SJSA1 (cell line): ENCODE results near the gene ZNF212. TPM values are rescaled to one million over a fixed set of nuclear protein-coding genes. Genes with fewer than 3 reads are reported as not detected.

Experiments used
- DNase-seq, 2 experiments: peaks; one replicate each; pipeline ENCODE4 v3.0.0-alpha.2; 2015 to 2020; ENCODE audit warnings: low spot score in 2 of 2, low read depth in 1 of 2
- H3K27ac ChIP-seq: fragments of 250-450 bp; sonication (Bioruptor Pico); 2 replicates; pipeline ENCODE4 v1.5.1; 2020; ENCODE audit warnings: mild to moderate bottlenecking, moderate library complexity
- H3K27me3 ChIP-seq: fragments of 250-450 bp; sonication (Bioruptor Pico); replicated peaks from 2 replicates; pipeline ENCODE4 v1.5.1; 2020; ENCODE audit warnings: mild to moderate bottlenecking, moderate library complexity
- H3K36me3 ChIP-seq: fragments of 250-450 bp; sonication (Bioruptor Pico); 2 replicates; pipeline ENCODE4 v1.5.1; 2020; ENCODE audit warnings: mild to moderate bottlenecking
- H3K4me1 ChIP-seq: fragments of 250-450 bp; sonication (Bioruptor Pico); replicated peaks from 2 replicates; pipeline ENCODE4 v1.6.1; 2021; ENCODE audit warnings: mild to moderate bottlenecking
- H3K4me3 ChIP-seq: fragments of 250-450 bp; sonication (Bioruptor Pico); 2 replicates; pipeline ENCODE4 v1.5.1; 2020; ENCODE audit warnings: mild to moderate bottlenecking
- H3K9me3 ChIP-seq: fragments of 250-450 bp; sonication (Bioruptor Pico); replicated peaks from 2 replicates; pipeline ENCODE4 v1.5.1; 2020; ENCODE audit warnings: mild to moderate bottlenecking
- total RNA-seq: library from RNA; depleted of rRNA; stranded (reverse); fragments of >200 nt; shearing (Covaris generic); gene quantifications from 2 replicates; pipeline ENCODE4 v1.2.3, GENCODE V29; 2014

The ZNF212 gene
- total RNA-seq, 1 experiment from 2014 or later: 6.3 TPM

DNA sequence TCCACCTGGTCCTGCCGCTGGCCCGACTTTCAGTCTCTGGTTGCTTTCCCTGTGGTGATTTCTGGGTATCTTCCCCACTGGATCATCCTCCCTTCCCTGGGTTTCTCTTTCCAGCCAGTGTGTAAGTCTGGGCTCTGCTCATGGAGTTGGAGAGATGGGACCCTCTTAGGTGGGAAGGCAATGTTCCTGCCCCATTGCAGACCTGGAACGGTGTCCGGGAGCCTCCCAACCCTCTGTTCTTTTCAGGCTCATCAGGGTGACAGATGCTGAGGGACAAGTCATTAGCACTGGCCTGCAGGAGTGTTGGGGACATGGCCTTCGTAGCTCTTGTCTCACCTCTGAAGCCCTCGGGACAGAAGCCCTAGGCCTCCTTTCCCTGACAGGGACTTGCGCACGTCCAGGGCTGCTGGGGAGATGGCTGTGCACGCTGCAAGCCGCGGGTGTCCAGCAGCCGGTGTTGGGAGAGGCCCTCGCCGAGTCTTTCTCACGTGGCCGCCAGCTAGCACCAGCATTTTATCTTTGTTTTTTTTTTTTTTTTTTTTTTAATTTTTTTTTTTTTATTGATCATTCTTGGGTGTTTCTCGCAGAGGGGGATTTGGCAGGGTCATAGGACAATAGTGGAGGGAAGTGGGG is 39.8 kb downstream of the ZNF212 start:
- H3K9me3 ChIP-seq: no peaks in the 10 kb centered on the region; the same call in 1 of the 2 replicates
- no peaks in the 10 kb centered on the region for H3K4me1 ChIP-seq
- peaks cover 14% of the 10 kb centered on the region; the same call in 1 of the 2 replicates for H3K36me3 ChIP-seq
- no peaks in the 10 kb centered on the region for H3K27me3 ChIP-seq
- DNase-seq: no peak
- no peak overlapping the region for H3K4me3 ChIP-seq
- no peak overlapping the region for H3K27ac ChIP-seq

DNA sequence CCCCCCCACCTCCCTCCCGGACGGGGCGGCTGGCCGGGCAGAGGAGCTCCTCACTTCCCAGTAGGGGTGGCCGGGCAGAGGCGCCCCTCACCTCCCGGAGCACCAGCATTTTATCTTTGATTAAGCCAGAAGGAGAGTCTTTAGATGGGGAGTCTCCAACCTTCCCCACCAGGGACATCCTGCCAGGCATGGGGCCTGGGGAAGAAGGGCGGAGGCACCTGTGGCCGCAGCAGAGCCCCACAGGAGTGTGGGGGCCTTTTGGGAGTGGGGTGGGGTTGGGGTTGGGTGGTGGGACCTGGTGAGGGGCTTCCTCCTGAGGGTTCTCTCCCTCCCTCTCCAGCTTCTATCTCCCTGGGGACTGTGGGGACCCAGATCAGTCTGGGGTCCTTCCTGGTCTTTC is 40.7 kb downstream of the ZNF212 start:
- no peak overlapping the region for H3K27ac ChIP-seq
- 0 out of 2 replicates have a peak, but pooled peaks cover 1% of the 10 kb centered on the region for H3K9me3 ChIP-seq
- H3K4me1 ChIP-seq: peaks cover 4% of the 10 kb centered on the region
- no peak overlapping the region for H3K4me3 ChIP-seq
- no peak for DNase-seq
- H3K27me3 ChIP-seq: no peaks in the 10 kb centered on the region
- peaks cover 10% of the 10 kb centered on the region; the same call in 1 of the 2 replicates for H3K36me3 ChIP-seq

DNA sequence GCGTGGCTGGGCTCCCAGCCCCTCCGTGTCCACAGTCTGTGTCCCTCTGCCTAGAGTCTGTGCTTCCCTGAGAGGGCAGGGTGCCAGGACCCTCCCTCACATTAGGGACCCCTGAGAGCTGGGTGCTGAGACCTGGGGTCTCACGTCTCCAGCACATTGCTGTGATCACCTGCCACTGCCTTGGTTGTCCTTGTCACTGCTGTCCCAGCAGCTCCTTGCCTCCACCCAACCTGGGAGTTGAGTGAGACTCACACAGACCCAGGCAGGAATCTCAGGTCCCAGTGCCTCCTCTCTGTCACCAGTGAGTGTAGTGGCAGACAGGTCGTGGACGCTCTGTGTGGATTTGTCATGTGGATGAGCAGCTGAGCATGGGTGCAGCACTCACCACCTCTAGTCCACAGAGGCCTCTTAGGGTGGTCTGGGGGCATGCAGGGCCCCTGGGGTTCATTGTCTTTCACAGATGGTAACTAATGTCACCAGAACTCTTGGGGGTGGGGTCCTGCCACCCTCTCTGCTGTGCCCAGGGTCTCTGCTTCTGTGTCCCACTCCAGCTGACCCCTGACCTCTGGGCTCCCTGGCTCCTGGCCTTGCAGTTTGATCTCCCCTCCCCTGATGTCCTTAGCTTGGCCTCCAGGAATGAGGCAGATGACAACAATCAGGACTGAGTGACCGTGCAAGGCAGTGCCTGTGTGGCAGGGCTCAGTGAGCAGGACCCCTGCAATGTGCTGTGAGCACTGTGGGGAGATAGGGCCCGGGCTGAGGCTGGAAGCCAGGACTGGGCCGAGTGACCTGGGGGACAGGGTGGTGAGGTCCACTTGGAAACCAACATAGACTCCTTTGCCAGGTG is 41.4 kb downstream of the ZNF212 start:
- Histone ChIP-seq H3K27me3 (no peaks in the 10 kb centered on the region), H3K4me1 (peaks cover 10% of the 10 kb centered on the region), H3K27ac (no peak overlapping the region), H3K4me3 (no peak overlapping the region), H3K9me3 (0 out of 2 replicates have a peak, but pooled peaks cover 4% of the 10 kb centered on the region), H3K36me3 (peaks cover 10% of the 10 kb centered on the region; the same call in 1 of the 2 replicates)
- no peak for DNase-seq

DNA sequence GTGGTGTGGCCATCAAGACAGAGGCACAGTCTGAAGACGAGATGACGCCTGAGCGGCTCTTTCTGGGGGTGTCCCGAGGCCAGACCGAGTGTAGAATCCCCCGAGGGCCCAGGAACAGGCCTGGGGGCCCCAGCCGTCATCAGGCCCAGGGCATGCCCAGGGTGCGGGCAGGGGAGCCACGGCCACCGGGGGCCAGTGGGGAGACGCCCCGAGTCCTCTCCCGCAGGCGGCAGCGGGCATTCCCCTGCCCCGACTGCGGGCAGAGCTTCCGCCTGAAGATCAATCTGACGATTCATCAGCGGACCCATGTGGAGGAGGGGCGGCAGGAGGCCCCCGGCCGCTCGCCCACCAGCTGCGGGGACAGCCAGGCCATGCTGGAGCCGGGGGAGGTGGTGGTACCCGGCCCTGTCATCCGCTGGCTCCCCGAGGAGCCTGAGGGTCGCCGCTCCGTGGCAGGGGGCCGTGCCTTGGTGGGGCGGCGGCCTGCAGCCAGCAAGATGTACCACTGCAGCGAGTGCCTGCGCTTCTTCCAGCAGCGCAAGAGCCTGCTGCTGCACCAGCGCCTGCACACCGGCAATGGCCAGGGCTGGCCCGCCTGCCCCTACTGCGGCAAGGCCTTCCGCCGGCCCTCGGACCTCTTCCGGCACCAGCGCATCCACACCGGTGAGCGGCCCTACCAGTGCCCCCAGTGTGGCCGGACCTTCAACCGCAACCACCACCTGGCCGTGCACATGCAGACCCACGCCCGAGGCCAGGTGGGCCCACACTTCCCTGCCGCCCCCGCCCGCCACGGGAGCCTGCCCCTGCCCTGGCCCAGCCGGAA is 42.3 kb downstream of the ZNF212 start:
- no peak overlapping the region for H3K4me3 ChIP-seq
- no peaks in the 10 kb centered on the region for H3K27me3 ChIP-seq
- peaks cover 10% of the 10 kb centered on the region; the same call in 1 of the 2 replicates for H3K36me3 ChIP-seq
- 0 out of 2 replicates have a peak, but pooled peaks cover 4% of the 10 kb centered on the region for H3K9me3 ChIP-seq
- no peak for DNase-seq
- H3K27ac ChIP-seq: no peak overlapping the region
- H3K4me1 ChIP-seq: peaks cover 10% of the 10 kb centered on the region

DNA sequence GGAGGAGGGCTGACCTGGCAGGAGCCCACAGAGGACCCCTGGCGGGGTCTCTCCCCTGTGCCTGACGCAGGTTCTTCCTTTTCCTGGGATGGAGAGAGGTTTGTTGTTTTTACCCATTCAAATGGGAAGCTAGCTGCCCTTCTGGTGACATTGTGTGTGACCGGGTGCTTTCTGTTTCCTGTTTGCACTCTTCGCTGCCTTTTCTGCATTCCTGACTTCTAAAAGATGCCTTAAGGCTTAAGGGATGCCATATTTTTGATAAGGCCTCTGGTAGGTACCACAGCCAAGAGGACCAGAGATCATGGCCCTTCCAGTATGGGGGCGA is 42.8 kb downstream of the ZNF212 start:
- no peaks in the 10 kb centered on the region for H3K27me3 ChIP-seq
- H3K27ac ChIP-seq: no peak overlapping the region
- H3K36me3 ChIP-seq: peaks cover 7% of the 10 kb centered on the region; the same call in 1 of the 2 replicates
- no peak for DNase-seq
- H3K9me3 ChIP-seq: 0 out of 2 replicates have a peak, but pooled peaks cover 4% of the 10 kb centered on the region
- H3K4me3 ChIP-seq: no peak overlapping the region
- H3K4me1 ChIP-seq: peaks cover 10% of the 10 kb centered on the region

DNA sequence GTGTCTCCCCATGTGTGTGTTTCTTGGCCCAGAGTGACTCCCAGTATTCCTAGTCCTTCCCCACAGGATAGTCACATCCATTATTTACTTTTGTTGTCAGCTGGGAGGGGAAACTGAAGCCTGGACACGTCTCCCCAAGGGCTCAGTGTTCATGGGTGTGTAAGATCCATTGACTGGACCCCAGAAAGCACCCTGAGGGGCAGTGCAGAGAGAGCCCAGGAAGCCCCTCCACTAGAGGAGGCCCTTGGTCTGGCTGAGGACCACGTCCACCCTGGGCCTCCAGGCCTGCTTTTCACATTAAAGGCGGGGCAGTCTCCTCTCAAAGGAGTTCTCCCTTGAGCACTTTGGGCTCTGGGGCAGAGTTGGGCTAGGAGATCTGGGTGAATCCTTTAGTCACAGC is 43.9 kb downstream of the ZNF212 start:
- H3K27me3 ChIP-seq: no peaks in the 10 kb centered on the region
- H3K4me1 ChIP-seq: peaks cover 10% of the 10 kb centered on the region
- H3K36me3 ChIP-seq: 0 out of 2 replicates have a peak, but pooled peaks cover under 1% of the 10 kb centered on the region
- no peak overlapping the region for H3K27ac ChIP-seq
- DNase-seq: no peak
- H3K4me3 ChIP-seq: no peak overlapping the region
- H3K9me3 ChIP-seq: 0 out of 2 replicates have a peak, but pooled peaks cover 4% of the 10 kb centered on the region

DNA sequence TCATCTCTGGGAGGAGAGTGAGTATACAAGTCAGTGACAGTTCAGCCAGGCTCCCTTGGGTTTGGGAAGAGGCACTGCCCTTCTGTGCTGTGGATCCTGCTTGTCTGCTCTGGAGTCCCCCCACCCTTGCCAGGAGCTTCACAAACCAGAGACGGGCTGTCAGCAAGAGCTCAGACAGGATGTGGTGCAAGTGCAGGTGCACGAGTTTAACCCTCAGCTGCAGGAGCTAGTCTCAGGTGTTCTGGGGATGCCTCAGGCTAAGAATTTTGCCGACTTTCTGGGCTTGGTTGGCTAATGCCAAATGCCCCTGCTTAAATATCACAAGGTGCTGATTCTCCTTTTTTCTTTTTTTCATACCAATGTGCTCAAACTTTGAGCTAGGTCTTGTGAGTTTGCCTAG is 44.9 kb downstream of the ZNF212 start:
- Histone ChIP-seq H3K36me3 (no peaks in the 10 kb centered on the region), H3K9me3 (0 out of 2 replicates have a peak, but pooled peaks cover 4% of the 10 kb centered on the region), H3K27ac (no peak overlapping the region), H3K27me3 (no peaks in the 10 kb centered on the region), H3K4me1 (peaks cover 10% of the 10 kb centered on the region), H3K4me3 (no peak overlapping the region)
- DNase-seq: no peak

DNA sequence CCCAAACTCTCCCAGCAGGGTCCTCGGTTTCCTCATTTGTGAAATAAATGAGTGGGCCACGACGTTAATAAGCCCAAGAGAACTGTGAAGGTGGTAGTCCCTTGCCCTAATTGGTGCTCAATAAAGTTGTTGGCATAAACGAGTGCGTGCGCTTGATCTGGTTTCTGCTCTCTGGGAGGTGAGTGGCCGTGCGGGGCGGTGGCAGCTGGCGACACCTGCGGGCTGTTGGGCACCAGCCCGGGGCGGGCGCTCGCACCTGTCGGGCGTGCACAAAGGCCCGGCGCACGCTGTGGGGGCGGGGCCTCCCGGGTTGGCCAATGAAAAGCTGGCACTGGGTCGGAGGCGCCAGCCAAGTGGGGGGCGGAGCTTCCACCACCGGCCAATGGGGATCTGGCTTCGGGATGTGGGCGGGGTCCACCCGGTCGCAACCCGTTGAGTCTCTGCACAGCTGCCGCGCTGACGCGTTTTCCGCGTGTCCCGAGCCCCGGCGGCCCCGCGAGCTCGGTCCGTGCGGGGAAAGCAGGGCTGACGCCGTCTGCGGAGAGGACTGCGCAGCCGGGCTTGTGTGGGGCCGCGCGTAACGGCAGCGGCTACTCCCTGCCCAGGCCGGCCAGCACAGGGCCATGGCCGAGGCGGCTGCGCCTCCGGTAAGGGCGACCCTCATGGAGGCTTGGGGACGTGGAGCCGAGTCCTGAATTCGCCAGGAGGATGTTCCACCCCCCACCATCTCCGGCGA is 45.6 kb downstream of the ZNF212 start:
- Histone ChIP-seq H3K27me3 (no peaks in the 10 kb centered on the region), H3K4me3 (peak overlapping the region; percentile 47), H3K4me1 (peaks cover 10% of the 10 kb centered on the region), H3K36me3 (no peaks in the 10 kb centered on the region), H3K27ac (no peak overlapping the region), H3K9me3 (0 out of 2 replicates have a peak, but pooled peaks cover 4% of the 10 kb centered on the region)
- DNase-seq: peak; percentile 71 to 87

DNA sequence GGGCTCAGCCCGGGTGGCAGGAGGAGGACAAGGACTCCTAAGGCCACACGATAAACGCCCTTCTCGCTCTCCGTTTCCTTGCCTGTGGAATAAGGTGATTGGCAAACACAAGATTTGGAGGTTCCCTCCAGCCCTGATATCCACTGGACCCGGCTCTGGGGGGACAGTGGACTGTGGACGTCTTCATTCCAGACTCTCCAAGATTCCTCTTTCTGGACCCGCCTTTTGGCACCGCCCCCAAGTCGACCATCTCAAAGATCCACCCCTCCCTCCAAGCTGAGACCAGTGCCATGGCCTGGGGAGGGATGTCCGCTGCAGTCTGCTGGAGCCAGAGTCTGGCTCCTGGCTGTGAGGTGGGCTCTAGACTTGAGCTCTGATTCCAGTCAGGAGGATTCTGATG is 46.2 kb downstream of the ZNF212 start:
- peak overlapping the region; percentile 47 for H3K4me3 ChIP-seq
- no peaks in the 10 kb centered on the region for H3K27me3 ChIP-seq
- peak in 1 of 2 experiments; percentile 14 for DNase-seq
- H3K4me1 ChIP-seq: peaks cover 10% of the 10 kb centered on the region
- no peaks in the 10 kb centered on the region for H3K36me3 ChIP-seq
- H3K9me3 ChIP-seq: 0 out of 2 replicates have a peak, but pooled peaks cover 4% of the 10 kb centered on the region
- no peak overlapping the region for H3K27ac ChIP-seq

DNA sequence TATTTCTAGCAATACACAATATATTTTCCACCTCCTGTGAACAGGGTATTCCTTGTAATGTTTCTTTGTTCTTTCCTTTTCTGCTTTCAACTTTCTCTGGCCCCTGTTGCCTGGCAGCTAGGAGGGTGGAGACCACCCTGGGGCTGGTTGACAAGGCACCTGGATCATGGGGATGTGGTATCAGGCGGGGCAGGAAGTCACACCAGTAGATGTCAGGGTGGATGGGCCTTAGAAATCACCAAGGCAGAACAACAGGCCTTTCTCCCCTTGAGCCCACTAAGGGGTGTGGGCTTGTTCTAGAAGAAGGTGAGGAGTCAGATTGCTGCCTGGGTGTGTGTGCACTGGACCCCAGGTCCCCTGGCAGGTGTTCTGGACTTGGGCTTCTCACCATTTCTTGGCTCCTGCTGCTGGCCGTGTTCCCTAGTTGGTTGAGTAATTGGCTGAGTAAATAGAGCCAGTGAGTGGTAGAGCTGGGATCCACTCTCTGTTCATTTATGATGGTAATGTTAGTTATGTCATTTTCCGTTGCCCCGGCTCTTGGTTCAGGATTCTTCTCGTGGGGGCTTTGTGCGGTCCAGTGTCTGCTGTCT is 47.5 kb downstream of the ZNF212 start:
- H3K4me3 ChIP-seq: no peak overlapping the region
- no peaks in the 10 kb centered on the region for H3K36me3 ChIP-seq
- H3K4me1 ChIP-seq: peaks cover 10% of the 10 kb centered on the region
- 0 out of 2 replicates have a peak, but pooled peaks cover 4% of the 10 kb centered on the region for H3K9me3 ChIP-seq
- H3K27me3 ChIP-seq: no peaks in the 10 kb centered on the region
- DNase-seq: no peak
- H3K27ac ChIP-seq: no peak overlapping the region

DNA sequence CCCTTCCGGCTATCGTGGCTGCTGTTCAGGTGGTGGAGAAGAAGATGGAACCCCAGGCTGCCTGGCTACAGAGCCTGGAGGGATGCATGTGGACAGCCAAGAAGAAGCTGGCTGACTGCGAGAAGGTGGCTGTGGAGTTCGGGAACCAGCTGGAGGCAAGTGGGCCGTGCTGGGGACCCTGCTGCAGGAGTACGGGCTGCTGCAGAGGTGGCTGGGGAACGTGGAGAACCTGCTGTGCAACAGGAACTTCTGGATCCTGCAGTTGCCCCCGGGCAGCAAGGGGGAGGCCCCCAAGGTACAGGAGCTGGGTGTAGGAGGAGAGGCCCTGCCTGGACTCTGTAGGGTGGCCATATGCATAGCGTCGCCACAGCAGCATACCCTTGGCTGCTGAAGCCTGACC is 48.2 kb downstream of the ZNF212 start:
- H3K27ac ChIP-seq: no peak overlapping the region
- H3K9me3 ChIP-seq: 0 out of 2 replicates have a peak, but pooled peaks cover 4% of the 10 kb centered on the region
- DNase-seq: no peak

DNA sequence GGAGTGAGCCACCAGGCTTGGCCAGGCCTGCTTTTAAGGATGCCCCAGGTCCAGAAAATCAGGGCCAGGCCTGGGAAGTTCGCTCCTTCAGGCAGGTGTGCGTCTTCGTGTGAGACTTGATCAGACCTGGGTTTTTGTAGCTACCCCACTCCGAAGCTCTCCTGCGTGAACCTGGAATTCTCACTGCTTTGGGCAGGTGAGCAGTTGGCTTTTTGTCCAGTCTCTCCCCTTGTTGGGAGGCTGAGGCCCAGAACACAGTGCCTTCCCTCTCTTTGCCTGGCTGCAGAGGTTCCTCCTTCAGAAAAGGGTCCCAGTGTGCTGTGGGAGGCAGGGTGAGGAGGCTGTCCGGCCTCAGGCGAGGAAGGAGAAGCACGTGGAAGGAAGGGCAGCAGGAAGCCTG is 49.8 kb downstream of the ZNF212 start:
- Histone ChIP-seq H3K9me3 (0 out of 2 replicates have a peak, but pooled peaks cover 4% of the 10 kb centered on the region), H3K4me3 (no peak overlapping the region), H3K27me3 (no peaks in the 10 kb centered on the region), H3K27ac (no peak overlapping the region), H3K4me1 (peaks cover 10% of the 10 kb centered on the region), H3K36me3 (no peaks in the 10 kb centered on the region)
- no peak for DNase-seq

More for the DNA sequence above, 48.2 kb downstream of the ZNF212 start:
- H3K4me3 ChIP-seq: no peak overlapping the region
- no peaks in the 10 kb centered on the region for H3K36me3 ChIP-seq
- peaks cover 10% of the 10 kb centered on the region for H3K4me1 ChIP-seq
- no peaks in the 10 kb centered on the region for H3K27me3 ChIP-seq
